HepG2 (cell line): ENCODE results near the gene NADK2. TPM values are rescaled to one million over a fixed set of nuclear protein-coding genes. Genes with fewer than 3 reads are reported as not detected.

ENCODE experiments used
- ATAC-seq: fragments of 200-7000 bp; cut with Tn5 transposase; 3 replicates; pipeline ENCODE4 v1.9.1; 2020; ENCODE audit warnings: mild to moderate bottlenecking, moderate library complexity
- BruUV-seq: library from RNA; stranded (reverse); fragments of 400-500 nt; replicated peaks from 2 replicates; lab custom pipeline; 2021; lab: Mats Ljungman, UMichigan
- CTCF ChIA-PET: fragments of 300-600 bp; formaldehyde crosslinking; extraction: SDS; loops from one replicate; lab custom pipeline; 2021; ENCODE audit warnings: low total read pairs, inconsistent platforms, low intra/inter-chr PET ratio; lab: Yijun Ruan, JAX
- POLR2A ChIA-PET: fragments of 350-600 bp; sonication (Branson Sonifier 250); formaldehyde crosslinking; loops from one replicate; lab custom pipeline; 2020; ENCODE audit warnings: antibody characterized with exemption, inconsistent platforms; lab: Yijun Ruan, JAX
- DNase-seq: peaks from one replicate; pipeline ENCODE4 v3.0.0-alpha.2; 2015; ENCODE audit warnings: low spot score
- FAIRE-seq: peaks from 3 replicates; lab custom pipeline; 2011; peaks lifted over from hg19 to GRCh38; lab: Jason Lieb, UNC
- H2AFZ ChIP-seq: one replicate; pipeline ENCODE4 v1.6.1; 2011; ENCODE audit warnings: low read length, inconsistent platforms
- H3K27ac ChIP-seq: fragments of 300-600 bp; 3 replicates; pipeline ENCODE4 v1.8.0; 2011; ENCODE audit warnings: mixed run types, mild to moderate bottlenecking, mixed read lengths, low read length, inconsistent platforms; ENCODE audit not compliant: insufficient read depth; ENCODE audit errors: extremely low read length
- H3K27me3 ChIP-seq, 2 experiments: fragments of 200-600 bp in 1 of 2; 2 replicates in 1 of 2; 3 replicates in 1 of 2; pipeline versions ENCODE4 v1.6.0 to v1.8.0; 2011; ENCODE audit warnings: low read length in 2 of 2, mild to moderate bottlenecking in 2 of 2, moderate library complexity in 2 of 2, inconsistent platforms in 1 of 2; ENCODE audit not compliant: insufficient read depth in 2 of 2, control insufficient read depth in 1 of 2
- H3K36me3 ChIP-seq, 2 experiments: fragments of 200-600 bp in 1 of 2; replicated peaks in 1 of 2; 2 replicates in 1 of 2; 3 replicates in 1 of 2; pipeline versions ENCODE4 v1.5.1 to v1.8.0; 2011; ENCODE audit warnings: low read length in 2 of 2, inconsistent platforms in 1 of 2; ENCODE audit not compliant: insufficient read depth in 2 of 2, control insufficient read depth in 1 of 2
- H3K4me1 ChIP-seq: 2 replicates; pipeline ENCODE4 v1.5.1; 2012; ENCODE audit warnings: low read length, inconsistent platforms; ENCODE audit not compliant: insufficient read depth
- H3K4me2 ChIP-seq: 2 replicates; pipeline ENCODE4 v1.6.0; 2011; ENCODE audit warnings: low read depth, low read length, inconsistent platforms
- H3K4me3 ChIP-seq, 3 experiments: fragments of 200-600 bp in 1 of 3; sonication (generic), shearing (Covaris generic) in 1 of 3; replicated peaks in 1 of 3; 2 replicates each; pipeline ENCODE4 v1.5.1; 2011 to 2016; ENCODE audit warnings: low read length in 3 of 3, inconsistent platforms in 2 of 3, low read depth in 2 of 3, mild to moderate bottlenecking in 2 of 3, control low read depth in 1 of 3, mixed read lengths in 1 of 3; ENCODE audit not compliant: insufficient read depth in 1 of 3
- H3K79me2 ChIP-seq: one replicate; pipeline ENCODE4 v1.6.1; 2011; ENCODE audit warnings: low read length, inconsistent platforms; ENCODE audit not compliant: insufficient read depth
- H3K9ac ChIP-seq: 2 replicates; pipeline ENCODE4 v1.6.0; 2011; ENCODE audit warnings: mild to moderate bottlenecking, low read depth, low read length, inconsistent platforms; ENCODE audit not compliant: insufficient read depth
- H3K9me3 ChIP-seq: 2 replicates; pipeline ENCODE4 v1.5.1; 2012; ENCODE audit warnings: mild to moderate bottlenecking, low read length
- H4K20me1 ChIP-seq: 2 replicates; pipeline ENCODE4 v1.6.0; 2011; ENCODE audit warnings: inconsistent platforms, mild to moderate bottlenecking, low read length, moderate library complexity; ENCODE audit not compliant: insufficient read depth
- AFF4 ChIP-seq: sonication (generic); formaldehyde crosslinking; IDR thresholded peaks from 2 replicates; pipeline ENCODE4 v1.4.0; 2020; ENCODE audit warnings: missing genetic modification reagents
- AGO2 ChIP-seq: fragments of 200-400 bp; formaldehyde crosslinking; optimal IDR thresholded peaks from 2 replicates; pipeline ENCODE3; 2017; ENCODE audit warnings: mild to moderate bottlenecking, low read depth, low read length, moderate library complexity
- POLR2AphosphoS2 ChIP-seq: IDR thresholded peaks from 2 replicates; pipeline ENCODE4 v1.6.1; 2011; ENCODE audit warnings: low read depth, low read length, improper control_type of control experiment
- TAF15 ChIP-seq: fragments of 200-400 bp; formaldehyde crosslinking; IDR thresholded peaks from one replicate; pipeline ENCODE4 v1.6.1; 2018; ENCODE audit warnings: mild to moderate bottlenecking, low read depth, low read length; ENCODE audit not compliant: poor library complexity, severe bottlenecking
- ZNF337 ChIP-seq: sonication (generic); formaldehyde crosslinking; IDR thresholded peaks from 2 replicates; pipeline ENCODE4 v1.5.1; 2020; ENCODE audit warnings: missing genetic modification reagents, low read depth, mild to moderate bottlenecking, borderline replicate concordance
- ZNF781 ChIP-seq: sonication (generic); formaldehyde crosslinking; IDR thresholded peaks from 2 replicates; pipeline ENCODE4 v1.5.1; 2020; ENCODE audit warnings: borderline replicate concordance, mild to moderate bottlenecking, missing genetic modification reagents; ENCODE audit errors: not compliant biosample characterization
- WGBS: methylation state at CpG from one replicate; pipeline ENCODE4 v1.1.6; 2017; ENCODE audit warnings: low lambda C conversion rate; 5-methylcytosine and 5-hydroxymethylcytosine counted together
- in situ Hi-C: cut with HindIII; loops from 2 replicates; pipeline ENCODE4 v1.10.0; 2017; ENCODE audit warnings: low pct_unique_long_range_greater_than_20kb; ENCODE audit not compliant: extremely low pct_ligation_motif_present
- intact Hi-C: fragments of 100-400 bp; cut with micrococcal nuclease; formaldehyde crosslinking; loops from one replicate; pipeline ENCODE4 v1.10.0; 2022; ENCODE audit not compliant: unreplicated experiment
- polyA plus RNA-seq, 8 experiments: library from polyadenylated mRNA; depleted of rRNA in 3 of 8; stranded (reverse) in 7 of 8; unstranded in 1 of 8; fragments of >200 nt; fragmentation: Illumina TruSeq in 4 of 8; extraction: Trizol in 4 of 8; gene quantifications; 2 replicates each; pipeline versions ENCODE4 v1.2.1 to v1.2.3, GENCODE V29; 2011 to 2016; ENCODE audit warnings: low read depth in 4 of 8, missing spikeins in 1 of 8, mixed read lengths in 1 of 8; ENCODE audit not compliant: insufficient read depth in 1 of 8
- total RNA-seq, 5 experiments: library from RNA; depleted of rRNA; stranded (reverse); fragments of >200 nt; fragmentation: Illumina TruSeq; extraction: Trizol; gene quantifications; 2 replicates each; pipeline ENCODE4 v1.2.3, GENCODE V29; 2016; ENCODE audit warnings: low read depth in 1 of 5
- TF ChIP-seq, protein P1 (sequence below): sonication (generic); formaldehyde crosslinking; IDR thresholded peaks from 2 replicates; pipeline ENCODE4 v1.5.1; 2020; ENCODE audit warnings: missing genetic modification reagents, mild to moderate bottlenecking, borderline replicate concordance
- TF ChIP-seq, protein P2 (sequence below): sonication (generic); formaldehyde crosslinking; IDR thresholded peaks from 2 replicates; pipeline ENCODE4 v1.9.0; 2021; ENCODE audit warnings: missing genetic modification reagents, borderline replicate concordance

The NADK2 gene
- total and polyA plus RNA-seq, 2 of the 13 experiments (the other 11 are each of a cell fraction or from before 2014, with no cell fraction given), result 13.9 to 71.4 TPM

- Histone ChIP-seq H3K4me1 (no peaks in the 10 kb centered on the region), H3K4me3 (no peak overlapping the region), H4K20me1 (no peaks in the 10 kb centered on the region), H3K27me3 (no peaks in the 10 kb centered on the region; a peak in 1 of 5 replicates), H2AFZ (no peak overlapping the region), H3K79me2 (no peaks in the 10 kb centered on the region), H3K27ac (no peak overlapping the region), H3K9me3 (no peaks in the 10 kb centered on the region), H3K9ac (no peak overlapping the region), H3K36me3 (no peaks in the 10 kb centered on the region), H3K4me2 (no peak overlapping the region)
- WGBS, result 1% methylated on average over 3 of the region's 3 CpGs
- TF ChIP-seq AFF4 (no peak), TAF15 (no peak), AGO2 (no peak), ZNF337 (CRISPR knock-in tag) (no peak), POLR2AphosphoS2 (no peak), ZNF781 (CRISPR knock-in tag) (no peak)
- TF ChIP-seq, protein P1, sequence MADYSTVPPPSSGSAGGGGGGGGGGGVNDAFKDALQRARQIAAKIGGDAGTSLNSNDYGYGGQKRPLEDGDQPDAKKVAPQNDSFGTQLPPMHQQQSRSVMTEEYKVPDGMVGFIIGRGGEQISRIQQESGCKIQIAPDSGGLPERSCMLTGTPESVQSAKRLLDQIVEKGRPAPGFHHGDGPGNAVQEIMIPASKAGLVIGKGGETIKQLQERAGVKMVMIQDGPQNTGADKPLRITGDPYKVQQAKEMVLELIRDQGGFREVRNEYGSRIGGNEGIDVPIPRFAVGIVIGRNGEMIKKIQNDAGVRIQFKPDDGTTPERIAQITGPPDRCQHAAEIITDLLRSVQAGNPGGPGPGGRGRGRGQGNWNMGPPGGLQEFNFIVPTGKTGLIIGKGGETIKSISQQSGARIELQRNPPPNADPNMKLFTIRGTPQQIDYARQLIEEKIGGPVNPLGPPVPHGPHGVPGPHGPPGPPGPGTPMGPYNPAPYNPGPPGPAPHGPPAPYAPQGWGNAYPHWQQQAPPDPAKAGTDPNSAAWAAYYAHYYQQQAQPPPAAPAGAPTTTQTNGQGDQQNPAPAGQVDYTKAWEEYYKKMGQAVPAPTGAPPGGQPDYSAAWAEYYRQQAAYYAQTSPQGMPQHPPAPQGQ (CRISPR knock-in tag), result no peak
- TF ChIP-seq, protein P2, sequence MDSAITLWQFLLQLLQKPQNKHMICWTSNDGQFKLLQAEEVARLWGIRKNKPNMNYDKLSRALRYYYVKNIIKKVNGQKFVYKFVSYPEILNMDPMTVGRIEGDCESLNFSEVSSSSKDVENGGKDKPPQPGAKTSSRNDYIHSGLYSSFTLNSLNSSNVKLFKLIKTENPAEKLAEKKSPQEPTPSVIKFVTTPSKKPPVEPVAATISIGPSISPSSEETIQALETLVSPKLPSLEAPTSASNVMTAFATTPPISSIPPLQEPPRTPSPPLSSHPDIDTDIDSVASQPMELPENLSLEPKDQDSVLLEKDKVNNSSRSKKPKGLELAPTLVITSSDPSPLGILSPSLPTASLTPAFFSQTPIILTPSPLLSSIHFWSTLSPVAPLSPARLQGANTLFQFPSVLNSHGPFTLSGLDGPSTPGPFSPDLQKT (CRISPR knock-in tag), result no peak
- no peak for DNase-seq
- BruUV-seq, result no TSS peak
- POLR2A ChIA-PET, result no interaction called here
- FAIRE-seq, result no peak
- intact Hi-C loops, result no loop called here
- no peak for ATAC-seq
- in situ Hi-C loops, result loop anchor here (25.0 kb wide), 2 partner anchors 241 to 416 kb away; no protein-coding TSS in a partner anchor
- CTCF ChIA-PET, result no interaction called here
These were observed 29.3 kb upstream of the NADK2 start for GRCh38 chr5:36270876-36271575.
